WTC11 (cell line): ENCODE results near the gene TMA7B. TPM values are rescaled to one million over a fixed set of nuclear protein-coding genes. Genes with fewer than 3 reads are reported as not detected.

Experiments
- ATAC-seq: fragments of 200-7000 bp; cut with Tn5 transposase; 2 replicates; pipeline ENCODE4 v1.10.0; 2021; ENCODE audit warnings: mild to moderate bottlenecking, moderate library complexity
- CTCF ChIA-PET: fragments of 300-600 bp; sonication (Branson Sonifier 250); formaldehyde crosslinking; loops from one replicate; lab custom pipeline; 2021; ENCODE audit warnings: antibody characterized with exemption; lab: Charles Lee
- POLR2A ChIA-PET: fragments of 350-600 bp; sonication (Branson Sonifier 250); formaldehyde crosslinking; loops from one replicate; lab custom pipeline; 2021; ENCODE audit warnings: antibody characterized with exemption; lab: Charles Lee
- DNase-seq: peaks from one replicate; pipeline ENCODE4 v3.0.0; 2021; ENCODE audit warnings: low spot score
- H3K27ac Mint-ChIP-seq: 2 replicates; pipeline ENCODE4 v1.8.0; 2021; ENCODE audit warnings: mixed read lengths
- H3K27me3 Mint-ChIP-seq: 2 replicates; pipeline ENCODE4 v1.8.0; 2021; ENCODE audit warnings: low read depth, mild to moderate bottlenecking, moderate library complexity, mixed read lengths
- H3K36me3 Mint-ChIP-seq: 2 replicates; pipeline ENCODE4 v1.8.0; 2021; ENCODE audit warnings: mixed read lengths
- H3K4me1 Mint-ChIP-seq: 2 replicates; pipeline ENCODE4 v1.8.0; 2022; ENCODE audit warnings: mixed read lengths
- H3K4me3 Mint-ChIP-seq: 2 replicates; pipeline ENCODE4 v1.8.0; 2021; ENCODE audit warnings: mild to moderate bottlenecking, moderate library complexity, mixed read lengths
- H3K9me3 Mint-ChIP-seq: 2 replicates; pipeline ENCODE4 v1.8.0; 2021; ENCODE audit warnings: mixed read lengths
- AR ChIP-seq: fragments of 250-450 bp; sonication (Bioruptor Pico); IDR thresholded peaks from 2 replicates; pipeline ENCODE4 v1.9.0; 2021; ENCODE audit warnings: mild to moderate bottlenecking
- ATF2 ChIP-seq: sonication (generic); formaldehyde crosslinking; IDR thresholded peaks from 2 replicates; pipeline ENCODE4 v1.8.1; 2022; ENCODE audit warnings: low read depth, missing genetic modification reagents, borderline replicate concordance
- CBFB ChIP-seq: sonication (generic); formaldehyde crosslinking; IDR thresholded peaks from 2 replicates; pipeline ENCODE4 v1.8.1; 2022; ENCODE audit warnings: mild to moderate bottlenecking, low read depth, missing genetic modification reagents
- CREB1 ChIP-seq: sonication (generic); formaldehyde crosslinking; IDR thresholded peaks from 2 replicates; pipeline ENCODE4 v1.8.0; 2023; ENCODE audit warnings: mild to moderate bottlenecking, missing genetic modification reagents
- ELF4 ChIP-seq: sonication (generic); formaldehyde crosslinking; IDR thresholded peaks from 2 replicates; pipeline ENCODE4 v1.8.1; 2022; ENCODE audit warnings: low read depth, mild to moderate bottlenecking, moderate library complexity, missing genetic modification reagents
- MLX ChIP-seq: sonication (generic); formaldehyde crosslinking; IDR thresholded peaks from 2 replicates; pipeline ENCODE4 v1.8.1; 2023; ENCODE audit warnings: mild to moderate bottlenecking, missing genetic modification reagents, moderate library complexity
- MXD4 ChIP-seq: fragments of 250-450 bp; sonication (Bioruptor Pico); IDR thresholded peaks from 2 replicates; pipeline ENCODE4 v1.8.0; 2021; ENCODE audit warnings: mild to moderate bottlenecking, moderate library complexity, borderline replicate concordance
- NFE2L1 ChIP-seq: sonication (generic); formaldehyde crosslinking; IDR thresholded peaks from 2 replicates; pipeline ENCODE4 v1.8.1; 2023; ENCODE audit warnings: missing genetic modification reagents
- NR1H2 ChIP-seq: sonication (generic); formaldehyde crosslinking; IDR thresholded peaks from 2 replicates; pipeline ENCODE4 v1.9.0; 2021; ENCODE audit warnings: mild to moderate bottlenecking, moderate library complexity, missing genetic modification reagents
- PRDM15 ChIP-seq: sonication (generic); formaldehyde crosslinking; IDR thresholded peaks from 2 replicates; pipeline ENCODE4 v1.8.0; 2022; ENCODE audit warnings: missing genetic modification reagents
- PREB ChIP-seq: sonication (generic); formaldehyde crosslinking; IDR thresholded peaks from 2 replicates; pipeline ENCODE4 v1.8.1; 2022; ENCODE audit warnings: mild to moderate bottlenecking, missing genetic modification reagents, moderate library complexity, borderline replicate concordance
- RORB ChIP-seq: fragments of 250-450 bp; sonication (Bioruptor Pico); IDR thresholded peaks from 2 replicates; pipeline ENCODE4 v1.9.0; 2021; ENCODE audit warnings: mild to moderate bottlenecking
- TEAD1 ChIP-seq: sonication (generic); formaldehyde crosslinking; IDR thresholded peaks from 2 replicates; pipeline ENCODE4 v1.8.0; 2022; ENCODE audit warnings: mild to moderate bottlenecking, missing genetic modification reagents
- ZNF138 ChIP-seq: sonication (generic); formaldehyde crosslinking; conservative IDR thresholded peaks from 2 replicates; pipeline ENCODE4 v1.8.1; 2022; ENCODE audit warnings: mild to moderate bottlenecking, moderate library complexity, missing genetic modification reagents
- ZNF232 ChIP-seq: sonication (generic); formaldehyde crosslinking; IDR thresholded peaks from 2 replicates; pipeline ENCODE4 v1.8.0; 2022; ENCODE audit warnings: mild to moderate bottlenecking, missing genetic modification reagents
- ZNF317 ChIP-seq: sonication (generic); formaldehyde crosslinking; IDR thresholded peaks from 2 replicates; pipeline ENCODE4 v1.8.1; 2023; ENCODE audit warnings: low read depth, mild to moderate bottlenecking, moderate library complexity, missing genetic modification reagents, borderline replicate concordance
- total RNA-seq: library from RNA; stranded (reverse); gene quantifications from 3 replicates; pipeline ENCODE4 v1.2.3, GENCODE V29; 2021

TMA7B gene
- total RNA-seq, 1 experiment from 2014 or later, result not detected

- Mint-ChIP-seq H3K27ac (no peak overlapping the region), H3K36me3 (no peaks in the 10 kb centered on the region), H3K4me3 (no peak overlapping the region), H3K9me3 (no peaks in the 10 kb centered on the region), H3K27me3 (peaks cover 6% of the 10 kb centered on the region; the same call in 1 of the 2 replicates), H3K4me1 (peaks cover 75% of the 10 kb centered on the region)
- POLR2A ChIA-PET, result interaction anchor here (0.7 kb wide), 1 partner anchor 100 kb away, joined by 3 read pairs; no protein-coding TSS in a partner anchor
- TF ChIP-seq RORB (CRISPR knock-in tag) (no peak), ZNF232 (no peak), MXD4 (CRISPR knock-in tag) (no peak), NR1H2 (CRISPR knock-in tag) (no peak), ZNF138 (CRISPR knock-in tag) (no peak), ELF4 (CRISPR knock-in tag) (no peak), PRDM15 (no peak), CREB1 (CRISPR knock-in tag) (no peak), AR (CRISPR knock-in tag) (no peak)
- CTCF ChIA-PET, result interaction anchor here (0.6 to 5.1 kb wide), 16 partner anchors 9 to 402 kb away, joined by 3 to 68 read pairs (median 5); partner anchors contain the start of gene ADSL
- DNase-seq (no peak), ATAC-seq (no peak)
Measured at GRCh38 chr22:39943953-39944872, 16.0 kb upstream of the TMA7B start.

GRCh38 chr22:39946126-39946502, 14.1 kb upstream of the TMA7B start:
- Mint-ChIP-seq H3K27ac (no peak overlapping the region), H3K9me3 (no peaks in the 10 kb centered on the region), H3K4me3 (no peak overlapping the region)
- no peak for ATAC-seq
- CTCF ChIA-PET, result interaction anchor here (1.4 to 5.1 kb wide), 2 partner anchors 12 to 79 kb away, joined by 7 to 68 read pairs; no protein-coding TSS in a partner anchor
- DNase-seq, result no peak
- TF ChIP-seq ZNF317 (CRISPR knock-in tag), result no peak
- no peak for TF ChIP-seq PREB (CRISPR knock-in tag)
- no peak for TF ChIP-seq ATF2
- TF ChIP-seq CBFB (CRISPR knock-in tag), result no peak
- no peak for TF ChIP-seq MLX (CRISPR knock-in tag)
- TF ChIP-seq MXD4 (CRISPR knock-in tag), result no peak
- no peak for TF ChIP-seq TEAD1
- no peak for TF ChIP-seq NFE2L1 (CRISPR knock-in tag)
- TF ChIP-seq, all 79 proteins: peak for 0
- Mint-ChIP-seq H3K27me3 (peaks cover 6% of the 10 kb centered on the region; the same call in 1 of the 2 replicates), H3K4me1 (peaks cover 60% of the 10 kb centered on the region), H3K36me3 (no peaks in the 10 kb centered on the region)
- POLR2A ChIA-PET, result interaction anchor here (0.5 kb wide), 1 partner anchor 38 kb away, joined by 5 read pairs; no protein-coding TSS in a partner anchor
